Lung (tissue), 12 donors: Measurements from ENCODE around the gene FBRSL1. TPM values are rescaled to one million over a fixed set of nuclear protein-coding genes. Genes with fewer than 3 reads are reported as not detected.

Experiments used
- ATAC-seq: fragments of 200-7000 bp; cut with Tn5 transposase; one replicate; pipeline ENCODE4 v1.9.1; 2020; ENCODE audit warnings: moderate number of reproducible peaks; ENCODE audit not compliant: insufficient read depth, low FRiP score
- DNase-seq, 3 donors: peaks; one replicate each; pipeline ENCODE4 v3.0.0-alpha.2; 2013 to 2017
- H3K27ac ChIP-seq, 2 donors: one replicate each; pipeline ENCODE4 v1.5.1; 2013; ENCODE audit warnings: mild to moderate bottlenecking in 2 of 2, moderate library complexity in 2 of 2, control low read depth in 1 of 2, inconsistent platforms in 1 of 2, low read depth in 1 of 2, low read length in 1 of 2
- H3K27me3 ChIP-seq, 3 donors: one replicate each; pipeline ENCODE4 v1.5.1; 2013; ENCODE audit warnings: low read length in 2 of 3; ENCODE audit not compliant: control insufficient read depth in 3 of 3, insufficient read depth in 3 of 3
- H3K36me3 ChIP-seq, 4 donors: one replicate each; pipeline ENCODE4 v1.5.1; 2013; ENCODE audit warnings: low read length in 4 of 4, mild to moderate bottlenecking in 1 of 4, moderate library complexity in 1 of 4; ENCODE audit not compliant: control insufficient read depth in 4 of 4, insufficient read depth in 4 of 4
- H3K4me1 ChIP-seq, 5 donors: one replicate each; pipeline ENCODE4 v1.5.1; 2013; ENCODE audit warnings: low read length in 5 of 5, mild to moderate bottlenecking in 2 of 5, moderate library complexity in 1 of 5; ENCODE audit not compliant: control insufficient read depth in 5 of 5, insufficient read depth in 5 of 5
- H3K4me3 ChIP-seq: one replicate; pipeline ENCODE4 v1.5.1; 2013; ENCODE audit warnings: mild to moderate bottlenecking, control low read depth, moderate library complexity
- H3K9ac ChIP-seq, 2 donors: one replicate each; pipeline ENCODE4 v1.5.1; 2013; ENCODE audit warnings: low read length in 2 of 2, control low read depth in 1 of 2; ENCODE audit not compliant: insufficient read depth in 1 of 2
- H3K9me3 ChIP-seq, 4 donors: one replicate each; pipeline ENCODE4 v1.5.1; 2013; ENCODE audit warnings: low read length in 3 of 4, mild to moderate bottlenecking in 1 of 4, moderate library complexity in 1 of 4; ENCODE audit not compliant: control insufficient read depth in 4 of 4, insufficient read depth in 3 of 4
- CTCF ChIP-seq: IDR thresholded peaks from 2 replicates; pipeline ENCODE4 v1.5.1; 2012; ENCODE audit warnings: mild to moderate bottlenecking; ENCODE audit errors: control extremely low read depth, extremely low read depth
- WGBS, 2 donors: extraction: QIAGEN DNeasy Blood & Tissue Kit; methylation state at CpG; one replicate each; pipeline ENCODE4 v1.1.7; 2013; 5-methylcytosine and 5-hydroxymethylcytosine counted together
- polyA plus RNA-seq, 2 donors: library from polyadenylated mRNA; stranded (reverse); fragments of 200-250 nt; gene quantifications; one replicate each; pipeline ENCODE4 v1.2.1, GENCODE V29; 2013
- total RNA-seq, 2 donors: library from RNA; depleted of rRNA in 1 of 2; stranded (reverse); fragments of >200 nt in 1 of 2; gene quantifications; one replicate each; pipeline ENCODE4 v1.2.1, GENCODE V29; 2014 to 2021
- donor health status: control.
- donor health status: control.
- donor health status: Bipolar disorder and iron deficiency.
- donor health status: healthy.
- donor health status: DM: yes; HTN: yes; CAD: no.

Gene FBRSL1
- total and polyA plus RNA-seq, 4 donors: 10.6 to 56.9 (median 22.3) TPM

- no peak overlapping the region for H3K9ac ChIP-seq
- no peaks in the 10 kb centered on the region for H3K27me3 ChIP-seq
- H3K4me3 ChIP-seq: no peak overlapping the region
- H3K36me3 ChIP-seq: peaks cover 0 to 3% (median 1%) of the 10 kb centered on the region in 4 donors
- WGBS, 2 donors: 91% methylated on average over 27 of the region's 27 CpGs
- H3K9me3 ChIP-seq: no peaks in the 10 kb centered on the region
- ATAC-seq: no peak
- DNase-seq: no peak
- peaks cover 10 to 69% (median 38%) of the 10 kb centered on the region in 5 donors for H3K4me1 ChIP-seq
- no peak overlapping the region for H3K27ac ChIP-seq
- TF ChIP-seq CTCF: no peak
Observed at GRCh38 chr12:132496710-132497109, 6.8 kb downstream of the FBRSL1 start.

GRCh38 chr12:132497514-132498405, 7.8 kb downstream of the FBRSL1 start:
- no peaks in the 10 kb centered on the region for H3K9me3 ChIP-seq
- no peak for TF ChIP-seq CTCF
- H3K4me1 ChIP-seq: peaks cover 0 to 67% (median 42%) of the 10 kb centered on the region in 5 donors
- DNase-seq (no peak), ATAC-seq (no peak)
- H3K4me3 ChIP-seq: no peak overlapping the region
- no peaks in the 10 kb centered on the region for H3K27me3 ChIP-seq
- peaks cover 0 to 3% (median 1%) of the 10 kb centered on the region in 4 donors for H3K36me3 ChIP-seq
- no peak overlapping the region for H3K9ac ChIP-seq
- 86 to 91% methylated on average over 27 to 28 of the region's 28 CpGs for WGBS, 2 donors
- no peak overlapping the region for H3K27ac ChIP-seq

- H3K4me1 ChIP-seq: peaks cover 3 to 74% (median 45%) of the 10 kb centered on the region in 5 donors
- H3K9ac ChIP-seq: no peak overlapping the region
- DNase-seq (no peak), ATAC-seq (no peak)
- peaks cover 0 to 2% (median 0%) of the 10 kb centered on the region in 4 donors for H3K36me3 ChIP-seq
- no peak overlapping the region for H3K4me3 ChIP-seq
- TF ChIP-seq CTCF: no peak
- 85 to 96% methylated on average over 12 of the region's 12 CpGs for WGBS, 2 donors
- H3K27ac ChIP-seq: no peak overlapping the region
- no peaks in the 10 kb centered on the region for H3K27me3 ChIP-seq
- no peaks in the 10 kb centered on the region for H3K9me3 ChIP-seq
Observed at GRCh38 chr12:132498931-132499330, 9.0 kb downstream of the FBRSL1 start.
